GM12864 (cell line): Measurements from ENCODE around the gene SCAMP5.

Experiments
- DNase-seq: peaks from one replicate; pipeline ENCODE4 v3.0.0-alpha.2; 2011; ENCODE audit warnings: low read depth
- H3K4me3 ChIP-seq: 2 replicates; pipeline ENCODE4 v1.5.1; 2011; ENCODE audit warnings: mild to moderate bottlenecking, low read depth, low read length, control low read depth
- TF ChIP-seq, protein P1 (sequence below): IDR thresholded peaks from 2 replicates; pipeline ENCODE4 v1.5.1; 2011; ENCODE audit warnings: low read depth, mild to moderate bottlenecking, moderate library complexity, low read length, control low read depth, inconsistent platforms; ENCODE audit errors: missing control alignments

SCAMP5 gene

DNA sequence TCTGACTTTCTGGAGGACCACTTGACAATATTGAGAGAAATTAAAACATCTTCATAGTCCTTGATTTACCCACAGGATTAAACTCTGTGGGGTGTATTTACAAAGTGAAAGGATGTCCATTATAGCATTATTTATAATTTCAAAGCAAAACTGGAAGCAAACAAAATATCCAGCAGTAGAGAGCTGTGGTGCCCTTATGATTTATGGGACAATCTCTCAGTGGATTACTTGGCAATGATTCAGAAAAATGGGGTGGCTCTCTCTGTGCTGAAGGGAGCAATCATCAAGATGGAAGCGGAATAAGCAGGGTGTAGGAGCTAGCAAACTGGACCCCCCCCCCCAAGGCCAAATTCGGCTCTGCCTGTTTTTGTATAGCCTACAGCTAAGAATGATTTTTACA is 37.0 kb downstream of the SCAMP5 start:
- no peak for DNase-seq
- TF ChIP-seq, protein P1, sequence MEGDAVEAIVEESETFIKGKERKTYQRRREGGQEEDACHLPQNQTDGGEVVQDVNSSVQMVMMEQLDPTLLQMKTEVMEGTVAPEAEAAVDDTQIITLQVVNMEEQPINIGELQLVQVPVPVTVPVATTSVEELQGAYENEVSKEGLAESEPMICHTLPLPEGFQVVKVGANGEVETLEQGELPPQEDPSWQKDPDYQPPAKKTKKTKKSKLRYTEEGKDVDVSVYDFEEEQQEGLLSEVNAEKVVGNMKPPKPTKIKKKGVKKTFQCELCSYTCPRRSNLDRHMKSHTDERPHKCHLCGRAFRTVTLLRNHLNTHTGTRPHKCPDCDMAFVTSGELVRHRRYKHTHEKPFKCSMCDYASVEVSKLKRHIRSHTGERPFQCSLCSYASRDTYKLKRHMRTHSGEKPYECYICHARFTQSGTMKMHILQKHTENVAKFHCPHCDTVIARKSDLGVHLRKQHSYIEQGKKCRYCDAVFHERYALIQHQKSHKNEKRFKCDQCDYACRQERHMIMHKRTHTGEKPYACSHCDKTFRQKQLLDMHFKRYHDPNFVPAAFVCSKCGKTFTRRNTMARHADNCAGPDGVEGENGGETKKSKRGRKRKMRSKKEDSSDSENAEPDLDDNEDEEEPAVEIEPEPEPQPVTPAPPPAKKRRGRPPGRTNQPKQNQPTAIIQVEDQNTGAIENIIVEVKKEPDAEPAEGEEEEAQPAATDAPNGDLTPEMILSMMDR, result no peak
- H3K4me3 ChIP-seq, result no peak overlapping the region

DNA sequence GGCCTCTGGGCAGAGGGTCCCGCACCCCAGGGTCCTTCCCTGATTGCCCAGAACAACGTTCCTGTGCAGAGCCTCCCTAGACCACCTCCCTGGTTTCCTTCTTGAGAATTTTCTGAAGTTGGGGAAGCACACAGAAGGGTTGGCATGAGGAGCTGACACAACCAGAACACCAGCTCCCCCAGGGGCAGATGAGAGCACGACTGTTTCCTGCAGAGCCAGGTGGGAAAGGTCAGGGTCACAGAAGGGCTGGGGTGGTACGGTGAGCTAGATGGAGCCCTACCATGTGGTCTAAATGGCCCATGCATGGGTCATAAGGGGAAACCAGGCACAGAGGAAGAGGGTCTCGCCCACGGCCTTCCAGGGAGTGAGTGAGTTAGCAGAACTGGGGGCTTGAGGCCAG is 38.4 kb downstream of the SCAMP5 start:
- no peak overlapping the region for H3K4me3 ChIP-seq
- TF ChIP-seq, protein P1, result peak; percentile 36
- DNase-seq, result no peak

DNA sequence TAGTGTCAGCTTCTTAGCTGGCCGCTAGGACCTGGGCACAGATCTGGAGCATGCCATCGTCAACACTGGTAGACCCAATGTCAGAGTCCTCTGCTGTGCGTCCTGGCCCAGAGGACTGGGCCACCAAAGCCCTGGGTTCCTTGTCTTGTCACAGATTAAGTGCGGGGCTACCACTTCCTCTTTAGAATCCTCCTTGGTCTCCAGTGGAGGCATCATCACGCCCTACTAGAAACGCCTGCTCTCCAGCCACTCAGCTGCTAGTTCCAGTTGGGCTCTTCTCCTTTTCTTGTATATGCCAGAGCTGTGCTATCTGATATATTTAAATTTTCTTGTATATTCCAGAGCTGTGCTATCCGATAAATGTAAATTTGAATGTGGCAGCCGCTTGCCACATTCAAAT is 39.3 kb downstream of the SCAMP5 start:
- no peak for DNase-seq
- H3K4me3 ChIP-seq, result no peak overlapping the region
- TF ChIP-seq, protein P1, result no peak

DNA sequence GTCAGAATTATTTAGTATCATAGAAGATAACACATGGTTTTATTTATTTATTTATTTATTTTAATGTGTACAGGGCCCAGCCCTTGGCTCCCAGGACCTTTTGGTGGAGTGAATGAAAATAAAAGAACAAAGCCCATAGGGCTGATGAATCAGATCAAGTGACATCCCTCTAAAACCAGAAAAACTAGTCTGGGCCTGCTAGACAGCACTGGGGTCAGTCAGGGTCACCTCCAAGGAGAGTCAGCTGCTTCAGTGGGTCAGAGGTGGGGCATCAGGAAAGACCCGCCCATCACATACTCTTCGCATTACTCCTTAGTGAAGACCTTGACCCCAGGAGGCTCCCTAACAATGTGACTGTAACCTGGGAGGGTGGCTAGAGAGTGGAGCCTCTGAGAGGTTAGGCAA is 40.9 kb downstream of the SCAMP5 start:
- TF ChIP-seq, protein P1, result no peak
- no peak overlapping the region for H3K4me3 ChIP-seq
- DNase-seq, result no peak

DNA sequence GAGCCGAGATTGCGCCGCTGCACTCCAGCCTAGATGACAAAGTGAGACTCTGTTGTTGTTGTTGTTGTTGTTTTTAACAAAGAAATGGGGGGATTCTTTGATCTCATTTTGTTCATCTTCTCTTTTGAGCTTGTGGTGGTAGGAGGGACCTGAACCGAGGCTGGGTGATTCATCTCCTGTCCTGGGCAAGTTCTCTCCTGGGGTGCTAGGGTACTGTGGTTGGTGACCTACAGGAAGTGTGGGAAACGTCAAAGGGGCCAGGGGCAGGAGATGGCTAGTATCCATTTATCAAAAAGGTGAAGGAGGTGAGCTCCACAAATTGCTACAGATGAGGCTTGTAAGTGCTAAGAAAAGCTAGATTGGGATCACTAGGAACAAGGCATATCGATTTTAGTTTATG is 42.3 kb downstream of the SCAMP5 start:
- H3K4me3 ChIP-seq, result no peak overlapping the region
- TF ChIP-seq, protein P1, result no peak
- no peak for DNase-seq

DNA sequence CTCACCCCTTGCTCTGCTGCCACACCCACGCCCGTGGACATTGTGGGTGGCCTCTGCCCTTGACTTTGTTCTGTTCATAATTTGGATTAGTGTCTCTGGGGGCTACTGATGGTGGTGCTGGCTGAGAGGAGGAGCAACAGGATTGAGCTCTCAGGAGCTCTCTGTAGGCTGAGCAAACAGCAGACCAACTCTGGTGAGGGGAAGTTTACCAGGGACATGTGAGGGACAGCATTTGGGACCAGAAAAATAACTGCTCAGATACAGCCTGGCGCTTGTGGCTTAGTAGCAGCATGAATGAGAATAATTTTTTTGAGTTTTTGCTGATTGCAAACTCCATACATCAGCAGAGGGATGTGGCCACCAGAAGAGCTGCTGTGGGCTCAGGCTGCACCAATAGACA is 42.9 kb downstream of the SCAMP5 start:
- TF ChIP-seq, protein P1, result no peak
- no peak for DNase-seq

DNA sequence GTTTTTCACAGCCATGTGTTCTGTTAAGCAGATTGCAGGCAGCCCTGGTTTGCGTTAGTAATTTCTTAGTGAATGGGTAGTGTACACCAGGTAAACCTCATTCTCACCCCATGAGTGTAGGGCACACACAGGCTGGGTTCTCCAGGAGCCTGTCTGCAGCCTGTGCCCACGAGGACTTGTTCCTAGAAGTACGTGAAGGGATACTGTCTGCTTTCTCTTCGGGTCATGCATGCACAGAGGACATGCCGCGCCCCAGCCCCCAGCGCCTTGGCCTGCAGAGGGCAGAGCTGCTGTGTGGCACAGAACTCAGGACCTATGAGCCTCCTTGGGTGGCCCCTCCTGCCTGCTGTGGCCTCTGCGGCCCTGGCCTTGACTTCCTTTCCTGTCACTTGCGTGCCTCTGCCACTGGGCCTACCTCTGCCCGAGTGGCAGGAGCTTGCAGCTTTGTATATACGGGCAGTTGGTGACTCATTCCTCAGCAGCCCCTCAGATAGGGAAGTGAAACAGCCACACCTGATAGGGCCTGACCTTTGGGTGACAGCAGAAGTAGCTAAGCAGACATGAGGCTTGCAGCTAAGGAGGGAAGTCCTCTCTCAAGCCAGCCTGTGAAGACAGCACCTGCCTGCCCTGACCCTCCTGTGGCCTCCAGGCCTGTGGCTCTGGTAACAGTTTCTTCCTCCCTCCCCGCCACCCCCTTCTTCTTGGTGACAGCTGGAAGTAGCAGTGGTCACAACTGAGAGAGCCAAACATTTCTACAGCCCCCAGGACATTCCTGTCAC is 47.6 kb downstream of the SCAMP5 start:
- no peak overlapping the region; the same call in none of the 2 replicates for H3K4me3 ChIP-seq
- TF ChIP-seq, protein P1, result peak; percentile 81
- DNase-seq, result peak; percentile 100

More for the DNA sequence above, 42.9 kb downstream of the SCAMP5 start:
- H3K4me3 ChIP-seq, result no peak overlapping the region
